DOHH2 (cell line): ENCODE measurements around the gene ZNF382.

Experiments
- H3F3A ChIP-seq: fragments of 200-600 bp; sonication (generic), shearing (Covaris generic); 2 replicates; pipeline ENCODE4 v1.6.0; 2016; ENCODE audit warnings: antibody characterized with exemption, mild to moderate bottlenecking; ENCODE audit not compliant: control insufficient read depth, insufficient read depth
- H3K27ac ChIP-seq: fragments of 200-600 bp; sonication (generic); 2 replicates; pipeline ENCODE4 v1.5.1; 2014; ENCODE audit warnings: low read depth, mild to moderate bottlenecking, low read length, moderate library complexity
- H3K27me3 ChIP-seq: fragments of 200-600 bp; sonication (generic); 2 replicates; pipeline ENCODE4 v1.6.1; 2014; ENCODE audit warnings: mild to moderate bottlenecking, low read length, mixed read lengths; ENCODE audit not compliant: control insufficient read depth
- H3K36me3 ChIP-seq: fragments of 200-600 bp; sonication (generic); 2 replicates; pipeline ENCODE4 v1.6.1; 2014; ENCODE audit warnings: mild to moderate bottlenecking, low read length, moderate library complexity, mixed read lengths; ENCODE audit not compliant: control insufficient read depth
- H3K4me1 ChIP-seq: fragments of 200-600 bp; sonication (generic); 2 replicates; pipeline ENCODE4 v1.6.1; 2014; ENCODE audit warnings: mild to moderate bottlenecking, low read length, mixed read lengths; ENCODE audit not compliant: control insufficient read depth
- H3K4me2 ChIP-seq: fragments of 200-600 bp; sonication (generic); 2 replicates; pipeline ENCODE4 v1.6.0; 2014; ENCODE audit warnings: mild to moderate bottlenecking, low read length, moderate library complexity
- H3K4me3 ChIP-seq: fragments of 200-600 bp; sonication (generic); 2 replicates; pipeline ENCODE4 v1.5.1; 2014; ENCODE audit warnings: mild to moderate bottlenecking, low read length, mixed read lengths
- H3K79me2 ChIP-seq: fragments of 200-600 bp; sonication (generic); 2 replicates; pipeline ENCODE4 v1.6.1; 2014; ENCODE audit warnings: mild to moderate bottlenecking, low read length, mixed read lengths; ENCODE audit not compliant: control insufficient read depth
- H3K9me2 ChIP-seq: fragments of 200-600 bp; sonication (generic); replicated peaks from 2 replicates; pipeline ENCODE4 v1.6.1; 2014; ENCODE audit warnings: mild to moderate bottlenecking, low read length, mixed read lengths; ENCODE audit not compliant: control insufficient read depth
- H3K9me3 ChIP-seq: fragments of 200-600 bp; sonication (generic); 2 replicates; pipeline ENCODE4 v1.6.1; 2014; ENCODE audit warnings: antibody characterized with exemption, low read length, mixed read lengths; ENCODE audit not compliant: control insufficient read depth, insufficient read depth
- H4K20me1 ChIP-seq: fragments of 200-600 bp; sonication (generic); 2 replicates; pipeline ENCODE4 v1.6.0; 2014; ENCODE audit warnings: low read depth, mild to moderate bottlenecking, antibody characterized with exemption, low read length, moderate library complexity; ENCODE audit not compliant: control insufficient read depth, insufficient read depth
- CTCF ChIP-seq: fragments of 200-600 bp; sonication (generic); IDR thresholded peaks from one replicate; pipeline ENCODE4 v1.5.1; 2014; ENCODE audit warnings: antibody characterized with exemption, mild to moderate bottlenecking, low read depth, low read length; ENCODE audit not compliant: poor library complexity, severe bottlenecking
- EZH2phosphoT487 ChIP-seq: fragments of 200-600 bp; sonication (generic); IDR thresholded peaks from 2 replicates; pipeline ENCODE4 v1.6.1; 2017; ENCODE audit warnings: borderline replicate concordance, mild to moderate bottlenecking, antibody characterized with exemption, low read length, moderate library complexity, mixed read lengths

ZNF382 gene

GRCh38 chr19:36665832-36666231 is 60.7 kb downstream of the ZNF382 start:
- H3K4me3 ChIP-seq: peak overlapping the region; percentile 77; the same call in 1 of the 2 replicates
- no peaks in the 10 kb centered on the region for H3K79me2 ChIP-seq

DNA sequence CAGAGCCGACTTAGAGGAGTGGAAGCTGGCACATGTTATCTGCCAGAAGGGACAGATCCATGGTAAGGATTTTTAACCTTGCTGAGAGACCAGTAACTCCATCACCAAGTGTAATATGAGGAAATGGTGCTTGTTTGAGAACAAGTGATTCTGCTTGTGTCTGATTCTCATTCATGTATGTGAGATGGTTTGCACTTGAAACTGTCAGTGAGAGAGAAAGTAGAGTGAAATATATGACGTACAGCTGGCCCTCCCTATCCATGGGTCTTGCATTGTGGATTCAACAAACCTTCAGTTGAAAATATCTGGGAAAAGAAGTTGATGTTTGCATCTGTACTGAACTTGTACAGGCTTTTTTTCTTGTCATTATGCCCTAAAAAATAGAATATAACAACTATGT is 63.5 kb downstream of the ZNF382 start:
- Histone ChIP-seq H3K4me1 (no peaks in the 10 kb centered on the region), H4K20me1 (no peaks in the 10 kb centered on the region), H3K4me3 (no peak overlapping the region), H3K4me2 (no peak overlapping the region), H3K27ac (no peak overlapping the region), H3K9me2 (no peaks in the 10 kb centered on the region), H3K79me2 (no peaks in the 10 kb centered on the region), H3F3A (no peaks in the 10 kb centered on the region), H3K27me3 (no peaks in the 10 kb centered on the region), H3K9me3 (peaks cover 38% of the 10 kb centered on the region; the same call in 1 of the 2 replicates), H3K36me3 (no peaks in the 10 kb centered on the region)
- TF ChIP-seq EZH2phosphoT487 (no peak), CTCF (no peak)

More at GRCh38 chr19:36665832-36666231, 60.7 kb downstream of the ZNF382 start:
- Histone ChIP-seq H3K36me3 (no peaks in the 10 kb centered on the region), H3K4me2 (peak overlapping the region; percentile 66; the same call in 1 of the 2 replicates), H3K9me3 (peaks cover 35% of the 10 kb centered on the region; the same call in 1 of the 2 replicates), H3K27me3 (no peaks in the 10 kb centered on the region), H3K27ac (no peak overlapping the region), H3F3A (no peaks in the 10 kb centered on the region), H3K9me2 (no peaks in the 10 kb centered on the region), H3K4me1 (no peaks in the 10 kb centered on the region), H4K20me1 (no peaks in the 10 kb centered on the region)
- TF ChIP-seq EZH2phosphoT487 (no peak), CTCF (no peak)

DNA sequence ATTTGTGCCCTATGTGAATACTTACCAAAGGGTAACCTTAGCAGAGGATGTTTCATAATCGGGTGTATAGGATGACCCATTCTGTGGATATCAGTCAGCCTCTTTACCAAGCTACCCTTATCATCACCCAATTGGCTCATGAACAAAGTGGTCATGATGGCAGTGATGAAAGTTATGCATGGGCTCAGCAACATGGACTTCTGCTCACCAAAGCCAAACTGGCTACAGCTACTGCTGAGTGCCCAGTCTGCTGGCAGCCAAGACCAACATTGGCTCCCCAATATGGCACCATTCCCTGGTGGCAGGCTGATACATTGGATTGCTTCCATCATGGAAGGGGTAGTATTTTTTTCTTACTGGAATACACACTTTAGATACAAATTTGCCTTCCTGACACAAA is 67.3 kb downstream of the ZNF382 start:
- TF ChIP-seq CTCF (no peak), EZH2phosphoT487 (no peak)

GRCh38 chr19:36674201-36674600 is 69.1 kb downstream of the ZNF382 start:
- H3K4me3 ChIP-seq: no peak overlapping the region
- no peaks in the 10 kb centered on the region for H3K4me1 ChIP-seq
- peaks cover 8% of the 10 kb centered on the region; the same call in 1 of the 2 replicates for H3K9me3 ChIP-seq
- H4K20me1 ChIP-seq: no peaks in the 10 kb centered on the region
- no peaks in the 10 kb centered on the region for H3K79me2 ChIP-seq
- H3K27me3 ChIP-seq: no peaks in the 10 kb centered on the region
- no peak overlapping the region for H3K27ac ChIP-seq
- no peaks in the 10 kb centered on the region for H3K9me2 ChIP-seq
- TF ChIP-seq EZH2phosphoT487: no peak
- no peak for TF ChIP-seq CTCF
- H3F3A ChIP-seq: no peaks in the 10 kb centered on the region
- H3K4me2 ChIP-seq: no peak overlapping the region
- no peaks in the 10 kb centered on the region for H3K36me3 ChIP-seq

More for the DNA sequence above, 67.3 kb downstream of the ZNF382 start:
- Histone ChIP-seq H3K4me2 (no peak overlapping the region), H3K79me2 (no peaks in the 10 kb centered on the region), H3F3A (no peaks in the 10 kb centered on the region), H3K27ac (no peak overlapping the region), H4K20me1 (no peaks in the 10 kb centered on the region), H3K36me3 (no peaks in the 10 kb centered on the region), H3K4me3 (no peak overlapping the region), H3K4me1 (no peaks in the 10 kb centered on the region), H3K27me3 (no peaks in the 10 kb centered on the region), H3K9me2 (no peaks in the 10 kb centered on the region), H3K9me3 (peaks cover 18% of the 10 kb centered on the region; the same call in 1 of the 2 replicates)
